ENCODE data around the gene REC114.
"Not testable (repeated sequence)": the region's sequence is repeated elsewhere in the genome, so short reads cannot be mapped to it uniquely, and the experiment has no call there.

Gene REC114

DNA sequence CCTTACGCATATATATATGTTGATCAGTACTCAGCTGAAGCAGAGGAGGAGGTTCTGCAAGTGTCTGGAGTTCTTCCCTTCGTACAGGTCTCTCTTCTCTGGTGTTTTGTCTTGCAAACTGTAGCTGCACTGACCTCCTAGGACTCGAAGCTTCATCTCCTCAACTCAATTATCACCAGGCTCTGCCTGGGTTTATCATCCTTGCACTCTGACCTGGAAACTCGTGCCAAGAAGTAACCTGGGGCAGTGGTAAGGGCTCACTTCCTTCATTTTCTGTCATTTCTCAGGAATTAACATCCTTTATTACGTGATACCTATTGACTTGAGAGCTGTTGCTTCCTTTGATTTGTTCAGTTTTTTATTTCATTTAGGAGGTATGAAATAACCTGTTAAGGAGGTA lies 14.4 kb downstream of the REC114 start:
- DNase-seq: no peak

DNA sequence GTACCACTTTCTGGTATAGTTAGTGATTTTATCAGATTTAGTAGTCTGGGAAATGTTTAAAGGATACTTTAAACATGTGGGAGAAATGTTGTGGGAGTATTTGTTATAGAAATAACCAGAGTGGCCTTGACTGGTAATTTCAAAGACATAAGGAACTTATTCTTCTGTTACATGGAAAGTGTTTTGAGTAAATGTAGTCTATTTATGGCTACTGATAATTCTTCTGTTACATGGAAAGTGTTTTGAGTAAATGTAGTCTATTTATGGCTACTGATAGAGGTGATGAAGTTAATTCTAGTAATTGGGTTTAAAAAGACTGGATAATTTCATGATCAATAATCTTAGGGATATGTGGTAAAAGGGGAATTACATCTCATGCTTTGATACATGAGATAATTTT lies 17.7 kb downstream of the REC114 start:
- DNase-seq: no peak

DNA sequence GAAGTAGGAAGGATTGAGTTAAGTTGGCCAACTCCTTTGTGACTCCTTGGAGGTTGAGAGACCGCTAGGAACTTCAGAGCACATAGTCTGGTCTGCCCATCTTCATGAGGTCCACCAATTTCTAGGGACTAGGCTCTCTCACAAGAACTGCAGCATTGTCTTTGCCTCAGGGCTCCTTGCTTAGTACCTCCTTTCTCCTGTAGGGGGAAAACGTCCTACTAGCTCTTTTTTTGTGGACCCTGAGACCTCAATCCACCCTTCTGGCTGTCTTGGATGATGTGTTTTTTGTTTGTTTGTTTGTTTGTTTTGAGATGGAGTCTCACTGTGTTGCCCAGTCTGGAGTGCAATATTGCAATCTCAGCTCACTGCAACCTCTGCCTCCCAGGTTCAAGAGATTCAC lies 21.6 kb downstream of the REC114 start:
- DNase-seq: no peak

GRCh38 chr15:73467758-73468157 lies 24.8 kb downstream of the REC114 start:
- no peak for DNase-seq

GRCh38 chr15:73474785-73475184 lies 31.8 kb downstream of the REC114 start:
- DNase-seq: no peak

DNA sequence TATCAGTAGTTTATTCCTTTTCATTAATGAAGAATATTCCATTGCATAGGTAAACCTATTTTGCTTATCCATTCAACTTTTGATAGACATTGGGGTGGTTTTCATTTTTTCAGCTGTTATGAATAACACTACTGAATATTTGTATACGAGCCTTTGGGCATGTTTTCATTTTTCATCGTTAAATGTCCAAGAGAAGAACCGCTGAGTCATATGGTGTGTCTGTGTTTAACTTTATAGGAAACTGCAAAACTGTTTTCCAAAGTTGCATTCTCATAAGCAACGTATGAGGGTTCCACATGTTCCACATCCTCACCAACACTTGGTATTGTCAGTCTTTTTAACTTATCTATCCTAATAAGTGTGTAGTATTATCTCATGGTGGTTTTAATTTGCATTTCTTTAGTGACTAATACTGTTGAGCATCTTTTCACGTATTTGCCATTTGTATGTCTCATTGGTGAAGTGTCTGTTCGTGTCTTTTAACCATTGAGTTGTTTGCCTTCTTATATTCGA lies 33.8 kb downstream of the REC114 start:
- no peak for DNase-seq

GRCh38 chr15:73480050-73480449 lies 37.1 kb downstream of the REC114 start:
- DNase-seq: no peak

DNA sequence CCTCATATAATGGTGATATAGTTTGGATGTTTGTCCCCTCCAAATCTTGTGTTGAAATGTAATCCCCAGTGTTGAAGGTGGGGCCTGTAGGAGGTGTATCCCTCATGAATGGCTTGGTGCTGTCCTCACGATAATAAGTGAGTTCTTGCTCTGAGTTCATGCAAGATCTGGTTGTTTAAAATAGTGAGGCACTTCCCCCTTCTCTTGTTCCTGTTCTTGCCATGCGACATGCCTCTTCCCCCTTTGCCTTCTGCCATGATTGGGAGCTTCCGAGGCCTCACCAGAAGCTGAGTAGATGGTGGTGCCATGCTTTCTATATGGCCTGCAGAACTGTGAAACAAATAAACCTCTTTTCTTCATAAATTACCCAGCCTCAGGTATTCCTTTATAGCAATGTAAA lies 39.2 kb downstream of the REC114 start:
- no peak for DNase-seq

- no peak for DNase-seq
Observed at GRCh38 chr15:73483053-73483452, 40.1 kb downstream of the REC114 start.

DNA sequence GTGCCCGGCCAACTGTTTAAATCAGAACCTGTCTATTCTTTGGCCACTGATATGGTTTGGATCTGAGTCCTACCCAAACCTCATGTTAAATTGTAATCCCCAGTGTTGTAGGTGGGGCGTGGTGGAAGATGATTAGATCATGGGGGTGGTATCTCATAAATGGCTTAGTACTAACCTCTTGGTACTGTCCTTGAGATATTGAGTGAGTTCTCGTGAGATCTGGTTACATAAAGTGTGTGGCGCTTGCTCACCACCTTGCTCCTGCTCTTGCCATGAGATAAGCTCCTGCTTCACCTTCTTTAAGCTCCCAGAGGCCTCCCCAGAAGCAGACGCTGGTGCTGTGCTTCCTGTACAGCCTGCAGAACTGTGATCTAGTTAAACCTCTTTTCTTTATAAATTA lies 42.4 kb downstream of the REC114 start:
- no peak for DNase-seq

GRCh38 chr15:73485885-73486284 lies 42.9 kb downstream of the REC114 start:
- DNase-seq: not testable (repeated sequence)

DNA sequence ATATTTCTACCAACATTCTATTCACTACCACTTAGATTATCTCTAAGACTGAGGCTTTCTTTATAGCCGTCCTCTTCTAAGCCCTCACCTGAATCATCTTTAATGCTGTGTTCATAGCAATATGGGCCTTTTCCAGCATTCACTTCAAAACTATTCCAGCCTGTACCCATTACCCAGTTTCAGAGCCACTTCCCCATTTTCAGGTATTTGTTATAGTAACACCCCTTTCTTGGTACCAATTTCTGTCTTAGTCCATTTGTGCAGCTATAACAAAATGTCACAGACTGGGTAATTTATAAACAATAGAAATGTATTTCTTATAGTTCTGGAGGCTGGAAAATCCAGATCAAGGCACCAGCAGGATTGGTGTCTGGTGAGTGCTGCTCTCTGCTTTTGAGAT lies 45.7 kb downstream of the REC114 start:
- DNase-seq: no peak

DNA sequence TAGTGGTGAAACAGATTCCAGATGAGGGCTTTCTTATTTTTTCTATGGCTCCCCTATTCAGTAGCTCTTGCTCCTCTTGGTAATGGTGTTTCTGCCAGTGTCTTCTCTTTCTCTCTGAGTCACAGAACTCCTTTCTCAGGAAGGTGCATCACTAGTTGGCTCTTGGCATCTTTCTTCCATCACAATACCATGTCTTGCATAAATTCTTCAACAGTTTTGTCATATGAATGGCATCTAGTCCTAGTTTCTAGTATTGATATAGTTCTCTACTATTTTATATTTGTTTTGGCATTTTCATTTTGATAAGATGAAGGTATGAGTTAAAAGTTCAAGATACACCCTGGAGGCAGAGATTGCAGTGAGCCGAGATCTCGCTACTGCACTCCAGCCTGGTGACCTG lies 51.0 kb downstream of the REC114 start:
- DNase-seq: no peak

DNA sequence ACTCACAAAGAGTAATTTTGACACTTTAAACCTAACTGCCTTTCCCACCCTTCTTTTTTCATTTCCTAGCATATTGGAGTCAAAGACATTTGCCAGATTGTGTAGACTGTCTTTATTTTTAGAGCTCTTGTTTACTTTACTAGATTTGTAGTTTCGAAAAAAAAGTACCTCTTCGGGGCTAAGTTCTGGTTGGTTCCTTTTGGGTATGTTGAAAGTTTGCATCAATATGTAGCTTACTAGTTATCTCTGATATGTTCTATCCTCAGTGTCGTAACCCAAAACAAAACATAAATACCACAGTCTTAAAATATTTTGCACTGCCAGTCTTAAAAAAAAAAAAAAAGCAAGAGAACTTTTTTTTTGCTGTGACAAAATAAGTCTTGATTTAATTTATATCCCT lies 52.2 kb downstream of the REC114 start:
- no peak for DNase-seq

GRCh38 chr15:73500696-73501095 lies 57.7 kb downstream of the REC114 start:
- DNase-seq: no peak

DNA sequence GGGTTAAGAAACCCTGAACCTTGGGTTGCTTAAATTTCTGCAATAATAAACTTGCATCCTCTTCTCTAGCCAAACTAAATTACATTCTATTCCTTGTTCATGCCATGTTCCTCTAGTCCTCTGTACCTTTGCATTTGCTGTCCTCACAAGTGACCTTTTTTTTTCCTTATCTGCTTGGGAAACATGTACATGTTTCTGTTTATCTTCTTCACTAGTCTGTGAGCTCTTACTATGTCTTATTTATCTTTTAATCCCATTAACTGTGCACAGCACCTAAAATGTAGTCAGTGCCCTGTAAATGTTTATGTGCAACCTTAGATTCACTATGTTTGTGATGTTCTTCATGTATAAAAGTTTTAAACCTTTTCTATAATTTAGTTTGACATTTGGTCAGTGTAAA lies 61.9 kb downstream of the REC114 start:
- DNase-seq: no peak

- DNase-seq: no peak
Observed at GRCh38 chr15:73515527-73515926, 72.6 kb downstream of the REC114 start.

DNA sequence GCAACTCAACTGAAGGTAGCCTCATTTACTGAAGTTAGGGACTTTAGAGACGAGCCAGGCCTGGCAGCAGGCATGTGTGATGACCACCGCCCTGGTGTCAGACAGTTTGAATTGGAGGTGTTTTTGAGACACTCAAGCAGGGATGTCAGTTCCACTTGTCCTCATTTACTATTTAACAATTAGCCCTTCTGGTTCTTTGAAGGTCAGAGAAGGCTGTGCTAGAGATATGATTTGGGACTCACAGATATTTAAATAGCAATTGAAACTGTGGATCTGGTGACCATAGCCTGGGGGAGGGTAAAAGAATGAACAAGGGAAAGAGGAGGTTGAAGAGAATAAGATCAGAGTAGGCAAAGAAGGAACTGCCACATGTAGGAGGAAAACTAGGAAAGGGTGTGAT lies 74.6 kb downstream of the REC114 start:
- DNase-seq: no peak

- no peak for DNase-seq
Observed at GRCh38 chr15:73518180-73518862, 75.4 kb downstream of the REC114 start.

DNA sequence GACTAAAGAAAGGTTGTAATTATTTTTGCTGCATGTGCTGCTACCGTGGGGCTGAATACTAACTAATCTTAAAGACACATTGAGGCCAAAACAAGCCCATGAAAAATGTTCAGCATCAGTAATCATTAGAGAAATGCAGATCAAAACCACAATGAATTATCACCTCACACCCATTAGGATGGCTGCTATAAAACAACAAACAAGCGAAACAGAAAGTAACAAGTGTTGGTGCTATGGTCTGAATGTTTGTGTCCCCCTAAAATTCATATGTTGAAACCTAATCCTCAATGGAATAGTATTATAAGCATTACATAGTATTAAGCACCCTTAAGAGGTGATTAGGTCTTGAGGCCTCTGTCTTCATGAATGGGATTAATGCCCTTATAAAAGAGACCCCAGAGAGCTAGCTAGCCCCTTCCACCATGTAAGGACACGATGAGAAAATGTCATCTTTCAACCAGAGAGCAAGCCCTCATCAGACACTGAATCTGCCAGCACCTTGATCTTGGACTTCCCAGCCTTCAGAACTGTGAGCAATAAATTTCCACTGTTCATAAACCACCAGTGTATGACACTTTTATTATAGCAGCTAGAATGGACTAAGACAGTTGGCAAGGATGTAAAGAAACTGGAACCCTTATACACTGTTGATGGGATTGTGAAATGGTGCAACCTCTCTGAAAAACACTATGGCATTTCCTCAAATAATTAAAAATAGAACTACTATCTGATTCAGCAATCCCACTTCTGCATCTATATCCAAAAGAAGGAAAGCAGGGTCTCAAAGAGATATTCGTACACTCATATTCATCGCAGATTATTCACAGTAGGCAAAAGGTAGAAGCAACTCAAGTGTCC lies 76.1 kb downstream of the REC114 start:
- no peak for DNase-seq

GRCh38 chr15:73522011-73522410 lies 79.0 kb downstream of the REC114 start:
- no peak for DNase-seq

GRCh38 chr15:73524919-73525318 lies 82.0 kb downstream of the REC114 start:
- DNase-seq: no peak

DNA sequence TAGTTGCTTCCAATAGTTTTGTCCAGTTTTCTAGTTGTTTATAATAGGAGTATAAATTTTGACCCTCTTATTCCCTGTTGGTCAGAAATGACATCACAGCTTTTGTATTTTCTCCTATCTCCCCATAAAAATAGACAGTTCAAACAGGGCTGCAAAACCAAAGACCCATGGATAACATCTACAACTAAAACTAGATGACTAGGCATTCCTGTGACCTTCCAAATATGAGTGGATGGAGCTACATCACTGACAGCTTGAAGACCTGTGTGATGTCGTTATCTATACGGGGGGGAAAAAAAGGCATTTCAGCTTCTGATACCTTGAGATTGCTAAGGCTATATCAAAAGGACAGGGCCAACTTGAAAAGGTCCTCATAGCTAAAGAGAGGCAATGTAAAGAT lies 84.6 kb downstream of the REC114 start:
- no peak for DNase-seq

DNA sequence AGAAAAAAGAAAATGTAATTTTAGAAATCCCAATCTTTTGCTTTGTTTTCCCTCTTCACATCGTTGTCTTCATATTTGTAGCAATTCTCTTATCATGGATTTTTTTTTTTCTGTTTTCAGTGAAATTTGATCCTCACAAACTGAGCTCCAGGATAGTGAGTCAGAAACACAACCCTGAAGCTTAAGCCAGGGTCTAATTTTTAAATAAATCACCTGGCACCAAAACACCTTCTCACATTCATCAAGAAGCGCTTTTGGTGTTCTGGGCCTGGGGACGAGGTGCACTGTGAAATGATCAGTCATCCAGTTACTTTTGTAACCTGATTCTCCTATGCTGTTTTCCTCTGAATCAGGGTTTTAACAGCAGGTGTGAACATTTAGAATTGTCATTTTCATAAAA lies 87.7 kb downstream of the REC114 start:
- DNase-seq: no peak
